Neural cell (in vitro differentiated cells): ENCODE measurements around the gene HOXC9. TPM values are rescaled to one million over a fixed set of nuclear protein-coding genes. Genes with fewer than 3 reads are reported as not detected.

Experiments used
- H2AFZ ChIP-seq: fragments of 200-600, 300-800 bp; sonication (generic), shearing (Covaris generic); 2 replicates; pipeline ENCODE4 v1.6.0; 2014; ENCODE audit warnings: low read depth, mild to moderate bottlenecking, antibody characterized with exemption, low read length, moderate library complexity
- H3F3A ChIP-seq: fragments of 200-600 bp; shearing (Covaris generic); 2 replicates; pipeline ENCODE4 v1.6.1; 2016; ENCODE audit warnings: mild to moderate bottlenecking, moderate library complexity, mixed read lengths, antibody characterized with exemption, low read length; ENCODE audit not compliant: insufficient read depth, poor library complexity, severe bottlenecking
- H3K27ac ChIP-seq: fragments of 200-600, 300-800 bp; sonication (generic), shearing (Covaris generic); 2 replicates; pipeline ENCODE4 v1.5.1; 2014; ENCODE audit warnings: mild to moderate bottlenecking, low read length, moderate library complexity
- H3K27me3 ChIP-seq: fragments of 300-800, 200-600 bp; sonication (generic), shearing (Covaris generic); 2 replicates; pipeline ENCODE4 v1.6.0; 2014; ENCODE audit warnings: mild to moderate bottlenecking, low read depth, low read length, moderate library complexity; ENCODE audit not compliant: insufficient read depth
- H3K36me3 ChIP-seq: fragments of 300-800, 200-600 bp; sonication (generic), shearing (Covaris generic); 2 replicates; pipeline ENCODE4 v1.5.1; 2014; ENCODE audit warnings: mild to moderate bottlenecking, antibody characterized with exemption, low read length, moderate library complexity; ENCODE audit not compliant: insufficient read depth
- H3K4me2 ChIP-seq: fragments of 300-800, 200-600 bp; sonication (generic), shearing (Covaris generic); 2 replicates; pipeline ENCODE4 v1.6.0; 2014; ENCODE audit warnings: mild to moderate bottlenecking, low read length
- H3K4me3 ChIP-seq: fragments of 300-800, 200-600 bp; sonication (generic), shearing (Covaris generic); 2 replicates; pipeline ENCODE4 v1.5.1; 2014; ENCODE audit warnings: mild to moderate bottlenecking, low read length, moderate library complexity
- H3K79me2 ChIP-seq: fragments of 200-600 bp; shearing (Covaris generic); replicated peaks from 2 replicates; pipeline ENCODE4 v1.6.0; 2014; ENCODE audit warnings: mild to moderate bottlenecking, low read length, moderate library complexity; ENCODE audit not compliant: insufficient read depth
- H3K9ac ChIP-seq: fragments of 300-800, 200-600 bp; sonication (generic), shearing (Covaris generic); 2 replicates; pipeline ENCODE4 v1.6.1; 2016; ENCODE audit warnings: mild to moderate bottlenecking, low read length, mixed read lengths
- H3K9me2 ChIP-seq: fragments of 200-600 bp; shearing (Covaris generic); 2 replicates; pipeline ENCODE4 v1.6.1; 2016; ENCODE audit warnings: mild to moderate bottlenecking, low read length, mixed read lengths; ENCODE audit not compliant: insufficient read depth
- H3K9me3 ChIP-seq: fragments of 200-600, 300-800 bp; sonication (generic), shearing (Covaris generic); 2 replicates; pipeline ENCODE4 v1.6.1; 2016; ENCODE audit warnings: mild to moderate bottlenecking, mixed run types, low read length, moderate library complexity, mixed read lengths
- H4K20me1 ChIP-seq: fragments of 200-600 bp; shearing (Covaris generic); 2 replicates; pipeline ENCODE4 v1.6.1; 2016; ENCODE audit warnings: mild to moderate bottlenecking, mixed run types; ENCODE audit not compliant: insufficient read depth
- EP300 ChIP-seq: fragments of 450-650 bp; conservative IDR thresholded peaks from 2 replicates; pipeline ENCODE4 v1.6.1; 2014; ENCODE audit warnings: antibody characterized with exemption, mild to moderate bottlenecking, moderate library complexity; ENCODE audit not compliant: poor library complexity, severe bottlenecking
- EZH2 ChIP-seq: fragments of 200-600, 300-800 bp; shearing (Covaris generic), sonication (generic); IDR thresholded peaks from 2 replicates; pipeline ENCODE4 v1.6.1; 2014; ENCODE audit warnings: antibody characterized with exemption, low read length, borderline replicate concordance, mild to moderate bottlenecking; ENCODE audit not compliant: insufficient read depth, poor library complexity, severe bottlenecking
- POLR2AphosphoS5 ChIP-seq: IDR thresholded peaks from 2 replicates; pipeline ENCODE4 v1.6.1; 2012
- RAD21 ChIP-seq: fragments of 450-650 bp; conservative IDR thresholded peaks from 2 replicates; pipeline ENCODE4 v1.6.1; 2014; ENCODE audit warnings: antibody characterized with exemption, mild to moderate bottlenecking, moderate library complexity
- SMC3 ChIP-seq: fragments of 450-650 bp; conservative IDR thresholded peaks from 2 replicates; pipeline ENCODE4 v1.6.1; 2014; ENCODE audit warnings: antibody characterized with exemption, mild to moderate bottlenecking, moderate library complexity; ENCODE audit not compliant: poor library complexity
- TAF1 ChIP-seq: IDR thresholded peaks from 2 replicates; pipeline ENCODE4 v1.6.1; 2012; ENCODE audit warnings: low read depth
- polyA plus RNA-seq: library from polyadenylated mRNA; depleted of rRNA; stranded (reverse); fragments of >200 nt; gene quantifications from 2 replicates; pipeline ENCODE4 v1.2.3, GENCODE V29; 2014
- TF ChIP-seq, protein P1 (sequence below): IDR thresholded peaks from 2 replicates; pipeline ENCODE4 v1.6.1; 2012; ENCODE audit warnings: borderline replicate concordance
- TF ChIP-seq, protein P2 (sequence below): fragments of 450-650 bp; IDR thresholded peaks from 2 replicates; pipeline ENCODE4 v1.5.1; 2014; ENCODE audit warnings: antibody characterized with exemption, mild to moderate bottlenecking, moderate library complexity; ENCODE audit not compliant: poor library complexity, severe bottlenecking

HOXC9 gene
- polyA plus RNA-seq, 1 donor from 2014 or later = not detected

DNA sequence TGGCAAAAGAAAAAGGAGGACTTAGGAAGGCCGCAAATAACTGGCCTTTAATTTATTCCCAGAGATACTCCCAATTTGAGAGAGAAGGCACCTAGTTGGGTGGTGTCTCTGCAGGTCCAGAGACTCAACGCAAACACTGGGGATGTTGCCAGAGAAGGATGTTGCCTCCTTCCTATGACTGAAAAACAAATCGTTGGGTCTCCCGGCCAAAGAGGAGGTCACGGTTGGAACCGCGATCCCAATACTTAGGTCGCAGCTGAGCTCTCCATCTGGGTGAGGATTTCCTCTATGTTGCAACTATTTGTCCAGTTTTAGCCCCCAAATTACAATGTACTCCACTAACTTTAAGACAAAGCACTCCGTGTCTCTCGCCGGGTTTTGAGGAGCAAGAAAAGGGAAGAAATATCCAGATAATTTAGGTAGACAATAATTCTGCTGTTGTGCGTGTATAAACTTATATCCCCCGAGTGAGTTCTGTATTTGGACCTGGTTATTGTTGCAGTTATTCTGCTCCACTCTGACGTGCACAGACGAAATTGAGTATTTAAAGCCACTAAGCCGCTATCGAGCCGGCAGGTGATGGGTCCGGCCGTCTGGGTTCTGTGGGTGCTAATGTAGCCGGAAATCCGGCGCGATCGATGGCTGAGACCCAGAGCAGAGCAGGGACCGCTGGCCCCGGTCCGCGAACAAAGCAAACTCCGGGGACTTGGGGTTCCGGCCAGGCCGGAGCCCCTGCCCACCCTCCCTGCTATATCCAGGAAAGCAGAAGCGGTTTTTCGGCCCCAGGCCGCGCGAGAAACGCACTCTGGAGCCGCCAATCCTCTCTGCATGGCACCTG, 39.6 kb upstream of the HOXC9 start:
- H3K27ac ChIP-seq = no peak overlapping the region
- no peak overlapping the region for H2AFZ ChIP-seq
- TF ChIP-seq EZH2 = peak; percentile 2
- TF ChIP-seq, protein P1, sequence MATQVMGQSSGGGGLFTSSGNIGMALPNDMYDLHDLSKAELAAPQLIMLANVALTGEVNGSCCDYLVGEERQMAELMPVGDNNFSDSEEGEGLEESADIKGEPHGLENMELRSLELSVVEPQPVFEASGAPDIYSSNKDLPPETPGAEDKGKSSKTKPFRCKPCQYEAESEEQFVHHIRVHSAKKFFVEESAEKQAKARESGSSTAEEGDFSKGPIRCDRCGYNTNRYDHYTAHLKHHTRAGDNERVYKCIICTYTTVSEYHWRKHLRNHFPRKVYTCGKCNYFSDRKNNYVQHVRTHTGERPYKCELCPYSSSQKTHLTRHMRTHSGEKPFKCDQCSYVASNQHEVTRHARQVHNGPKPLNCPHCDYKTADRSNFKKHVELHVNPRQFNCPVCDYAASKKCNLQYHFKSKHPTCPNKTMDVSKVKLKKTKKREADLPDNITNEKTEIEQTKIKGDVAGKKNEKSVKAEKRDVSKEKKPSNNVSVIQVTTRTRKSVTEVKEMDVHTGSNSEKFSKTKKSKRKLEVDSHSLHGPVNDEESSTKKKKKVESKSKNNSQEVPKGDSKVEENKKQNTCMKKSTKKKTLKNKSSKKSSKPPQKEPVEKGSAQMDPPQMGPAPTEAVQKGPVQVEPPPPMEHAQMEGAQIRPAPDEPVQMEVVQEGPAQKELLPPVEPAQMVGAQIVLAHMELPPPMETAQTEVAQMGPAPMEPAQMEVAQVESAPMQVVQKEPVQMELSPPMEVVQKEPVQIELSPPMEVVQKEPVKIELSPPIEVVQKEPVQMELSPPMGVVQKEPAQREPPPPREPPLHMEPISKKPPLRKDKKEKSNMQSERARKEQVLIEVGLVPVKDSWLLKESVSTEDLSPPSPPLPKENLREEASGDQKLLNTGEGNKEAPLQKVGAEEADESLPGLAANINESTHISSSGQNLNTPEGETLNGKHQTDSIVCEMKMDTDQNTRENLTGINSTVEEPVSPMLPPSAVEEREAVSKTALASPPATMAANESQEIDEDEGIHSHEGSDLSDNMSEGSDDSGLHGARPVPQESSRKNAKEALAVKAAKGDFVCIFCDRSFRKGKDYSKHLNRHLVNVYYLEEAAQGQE = no peak
- H3K4me2 ChIP-seq = no peak overlapping the region
- H3F3A ChIP-seq = no peaks in the 10 kb centered on the region
- no peaks in the 10 kb centered on the region for H3K36me3 ChIP-seq
- H4K20me1 ChIP-seq = no peaks in the 10 kb centered on the region
- peaks cover 100% of the 10 kb centered on the region for H3K27me3 ChIP-seq
- H3K9ac ChIP-seq = no peak overlapping the region
- no peak overlapping the region for H3K4me3 ChIP-seq
- no peaks in the 10 kb centered on the region for H3K79me2 ChIP-seq
- H3K9me2 ChIP-seq = no peaks in the 10 kb centered on the region
- H3K9me3 ChIP-seq = no peaks in the 10 kb centered on the region

DNA sequence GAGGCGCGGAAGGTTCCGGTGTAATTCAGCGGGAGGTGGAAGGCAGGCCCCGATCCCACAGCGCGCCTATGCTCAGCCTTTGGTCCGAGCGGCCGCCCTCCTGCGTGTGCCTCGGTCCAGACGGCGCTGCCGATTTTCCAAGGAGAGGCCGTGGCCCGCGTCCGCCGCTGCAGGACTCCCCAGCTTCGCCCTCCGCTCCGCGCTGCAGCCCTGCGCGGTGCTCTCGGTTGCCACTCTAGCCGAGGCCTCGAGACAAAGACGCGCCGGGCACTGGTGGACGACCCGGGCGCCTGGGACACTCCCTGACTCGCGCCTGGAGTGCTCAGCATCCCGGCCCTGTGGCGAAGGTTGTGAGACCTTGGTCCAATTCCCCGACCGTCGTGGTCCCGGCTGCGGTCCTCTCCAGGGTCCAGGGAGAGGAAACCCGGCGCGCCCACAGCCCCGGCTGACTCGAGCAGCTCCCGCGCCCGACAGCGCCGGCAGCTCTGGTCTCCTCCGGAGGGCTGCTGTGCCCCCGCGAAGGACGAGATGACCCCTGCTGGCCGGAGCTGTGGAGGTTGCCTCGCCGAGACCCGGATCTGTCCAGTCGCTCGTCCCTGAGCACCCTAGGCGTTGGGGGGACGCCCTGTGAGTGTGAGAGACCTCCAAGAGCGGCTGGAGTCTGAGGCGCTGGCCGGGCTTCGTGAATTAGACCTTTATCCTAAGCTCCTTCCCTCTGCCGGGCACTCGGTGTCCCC, 38.8 kb upstream of the HOXC9 start:
- TF ChIP-seq EZH2 (peak; percentile 25), POLR2AphosphoS5 (no peak)
- H4K20me1 ChIP-seq = no peaks in the 10 kb centered on the region
- H3K9me2 ChIP-seq = no peaks in the 10 kb centered on the region
- H2AFZ ChIP-seq = no peak overlapping the region
- H3K4me2 ChIP-seq = no peak overlapping the region
- peaks cover 100% of the 10 kb centered on the region for H3K27me3 ChIP-seq
- no peaks in the 10 kb centered on the region for H3F3A ChIP-seq
- H3K79me2 ChIP-seq = no peaks in the 10 kb centered on the region
- H3K9me3 ChIP-seq = no peaks in the 10 kb centered on the region
- H3K4me3 ChIP-seq = peak overlapping the region; percentile 33
- H3K9ac ChIP-seq = no peak overlapping the region
- no peaks in the 10 kb centered on the region for H3K36me3 ChIP-seq
- H3K27ac ChIP-seq = no peak overlapping the region

- Histone ChIP-seq H3K9ac (no peak overlapping the region), H2AFZ (no peak overlapping the region), H3K27me3 (peaks cover 100% of the 10 kb centered on the region), H3F3A (no peaks in the 10 kb centered on the region), H3K9me3 (no peaks in the 10 kb centered on the region), H3K27ac (no peak overlapping the region), H3K79me2 (no peaks in the 10 kb centered on the region), H3K4me3 (no peak overlapping the region), H3K36me3 (no peaks in the 10 kb centered on the region), H4K20me1 (no peaks in the 10 kb centered on the region), H3K9me2 (no peaks in the 10 kb centered on the region), H3K4me2 (no peak overlapping the region)
- TF ChIP-seq EP300 = no peak
- TF ChIP-seq RAD21 = no peak
- TF ChIP-seq, protein P2, sequence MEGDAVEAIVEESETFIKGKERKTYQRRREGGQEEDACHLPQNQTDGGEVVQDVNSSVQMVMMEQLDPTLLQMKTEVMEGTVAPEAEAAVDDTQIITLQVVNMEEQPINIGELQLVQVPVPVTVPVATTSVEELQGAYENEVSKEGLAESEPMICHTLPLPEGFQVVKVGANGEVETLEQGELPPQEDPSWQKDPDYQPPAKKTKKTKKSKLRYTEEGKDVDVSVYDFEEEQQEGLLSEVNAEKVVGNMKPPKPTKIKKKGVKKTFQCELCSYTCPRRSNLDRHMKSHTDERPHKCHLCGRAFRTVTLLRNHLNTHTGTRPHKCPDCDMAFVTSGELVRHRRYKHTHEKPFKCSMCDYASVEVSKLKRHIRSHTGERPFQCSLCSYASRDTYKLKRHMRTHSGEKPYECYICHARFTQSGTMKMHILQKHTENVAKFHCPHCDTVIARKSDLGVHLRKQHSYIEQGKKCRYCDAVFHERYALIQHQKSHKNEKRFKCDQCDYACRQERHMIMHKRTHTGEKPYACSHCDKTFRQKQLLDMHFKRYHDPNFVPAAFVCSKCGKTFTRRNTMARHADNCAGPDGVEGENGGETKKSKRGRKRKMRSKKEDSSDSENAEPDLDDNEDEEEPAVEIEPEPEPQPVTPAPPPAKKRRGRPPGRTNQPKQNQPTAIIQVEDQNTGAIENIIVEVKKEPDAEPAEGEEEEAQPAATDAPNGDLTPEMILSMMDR = no peak
- no peak for TF ChIP-seq SMC3
- TF ChIP-seq TAF1 = no peak
Measured at GRCh38 chr12:53963005-53963404, 37.0 kb upstream of the HOXC9 start.
